ENCODE results near the gene FRMD6.
"Not testable (repeated sequence)": the region's sequence is repeated elsewhere in the genome, so short reads cannot be mapped to it uniquely, and the experiment has no call there.

- not testable (repeated sequence) for TF ChIP-seq CTCF (IDR thresholded peaks at IDR 0.05; ENCODE audit: poor library complexity, severe bottlenecking); EZH2 (IDR thresholded peaks at IDR 0.05; ENCODE audit: borderline replicate concordance, insufficient read depth, low read length, poor library complexity, severe bottlenecking); TAF1 (IDR thresholded peaks at IDR 0.05; ENCODE audit: low read depth); SMC3 (conservative IDR thresholded peaks at IDR 0.05; ENCODE audit: poor library complexity); POLR2AphosphoS5 (IDR thresholded peaks at IDR 0.05); RAD21 (conservative IDR thresholded peaks at IDR 0.05); REST (IDR thresholded peaks at IDR 0.05; ENCODE audit: borderline replicate concordance); EP300 (conservative IDR thresholded peaks at IDR 0.05; ENCODE audit: poor library complexity, severe bottlenecking)
Measured at GRCh38 chr14:51746823-51747222, 95.1 kb downstream of the FRMD6 start.
